Measurements from ENCODE around the gene EPGN.

DNA sequence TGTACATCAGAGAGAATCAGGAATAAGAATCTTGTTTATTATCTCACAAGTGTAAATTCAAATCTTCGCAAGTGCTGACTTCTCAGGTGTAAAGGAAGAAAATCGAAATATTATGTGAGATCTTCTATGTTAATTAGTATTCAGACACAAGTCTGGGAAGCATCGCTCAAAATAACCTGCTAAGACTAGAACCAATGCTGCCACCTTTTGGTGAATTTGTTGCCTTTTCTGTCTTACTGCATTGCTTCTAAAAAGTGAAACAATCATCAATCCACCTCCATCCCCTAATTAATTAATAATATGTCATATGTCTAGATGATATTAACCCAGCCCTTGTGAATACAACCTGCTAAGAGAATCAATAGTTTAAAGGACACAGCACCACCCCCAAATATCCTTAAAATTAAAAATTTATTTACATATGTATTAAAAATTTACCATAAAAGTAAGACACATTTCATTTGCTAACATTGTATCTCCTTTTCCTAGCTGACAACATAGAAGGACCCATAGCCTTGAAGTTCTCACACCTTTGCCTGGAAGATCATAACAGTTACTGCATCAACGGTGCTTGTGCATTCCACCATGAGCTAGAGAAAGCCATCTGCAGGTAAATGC is 3.5 kb downstream of the EPGN start:
- TF ChIP-seq, protein P1, sequence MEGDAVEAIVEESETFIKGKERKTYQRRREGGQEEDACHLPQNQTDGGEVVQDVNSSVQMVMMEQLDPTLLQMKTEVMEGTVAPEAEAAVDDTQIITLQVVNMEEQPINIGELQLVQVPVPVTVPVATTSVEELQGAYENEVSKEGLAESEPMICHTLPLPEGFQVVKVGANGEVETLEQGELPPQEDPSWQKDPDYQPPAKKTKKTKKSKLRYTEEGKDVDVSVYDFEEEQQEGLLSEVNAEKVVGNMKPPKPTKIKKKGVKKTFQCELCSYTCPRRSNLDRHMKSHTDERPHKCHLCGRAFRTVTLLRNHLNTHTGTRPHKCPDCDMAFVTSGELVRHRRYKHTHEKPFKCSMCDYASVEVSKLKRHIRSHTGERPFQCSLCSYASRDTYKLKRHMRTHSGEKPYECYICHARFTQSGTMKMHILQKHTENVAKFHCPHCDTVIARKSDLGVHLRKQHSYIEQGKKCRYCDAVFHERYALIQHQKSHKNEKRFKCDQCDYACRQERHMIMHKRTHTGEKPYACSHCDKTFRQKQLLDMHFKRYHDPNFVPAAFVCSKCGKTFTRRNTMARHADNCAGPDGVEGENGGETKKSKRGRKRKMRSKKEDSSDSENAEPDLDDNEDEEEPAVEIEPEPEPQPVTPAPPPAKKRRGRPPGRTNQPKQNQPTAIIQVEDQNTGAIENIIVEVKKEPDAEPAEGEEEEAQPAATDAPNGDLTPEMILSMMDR (IDR thresholded peaks at IDR 0.05), result no peak
- no peak for TF ChIP-seq POLR2A (IDR thresholded peaks at IDR 0.05)

Data from lower leg skin (tissue), 3 donors.